Epithelial cell of esophagus (primary cell): Measurements from ENCODE around the gene OXTR.

Source experiments
- DNase-seq: peaks from one replicate; pipeline ENCODE4 v3.0.0; 2010; ENCODE audit warnings: low read depth
- H3K4me3 ChIP-seq: 2 replicates; pipeline ENCODE4 v1.5.1; 2011; ENCODE audit warnings: mild to moderate bottlenecking, low read length, control low read depth
- CTCF ChIP-seq: IDR thresholded peaks from 2 replicates; pipeline ENCODE4 v1.5.1; 2011; ENCODE audit warnings: low read depth, mild to moderate bottlenecking, low read length, control low read depth, inconsistent platforms; ENCODE audit not compliant: insufficient read depth; ENCODE audit errors: missing control alignments

OXTR gene

GRCh38 chr3:8800016-8800415 lies 30.6 kb upstream of the OXTR start:
- no peak for DNase-seq
- H3K4me3 ChIP-seq, result no peak overlapping the region
- TF ChIP-seq CTCF, result no peak

- TF ChIP-seq CTCF, result no peak
- no peak overlapping the region for H3K4me3 ChIP-seq
- DNase-seq, result no peak
Observed at GRCh38 chr3:8794247-8794646, 24.8 kb upstream of the OXTR start.

DNA sequence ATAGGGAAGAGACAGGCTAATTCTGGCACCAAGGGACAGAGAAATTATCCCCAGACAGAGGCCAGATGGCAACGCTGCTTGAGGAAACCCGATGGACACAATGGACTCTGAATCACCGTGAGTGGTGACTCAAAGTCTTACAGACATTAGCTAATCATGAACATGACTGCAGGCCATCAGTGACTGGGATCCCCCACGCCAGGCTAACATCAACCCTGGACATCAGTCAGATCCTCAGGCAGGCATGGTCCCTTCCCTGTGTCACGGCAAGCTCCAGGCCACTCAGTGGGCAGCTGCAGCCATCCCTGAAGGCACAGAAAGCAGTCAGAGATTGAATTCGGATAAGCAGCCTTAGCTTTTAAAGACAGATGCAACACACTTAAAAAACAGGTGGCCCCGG lies 23.8 kb upstream of the OXTR start:
- TF ChIP-seq CTCF, result no peak
- H3K4me3 ChIP-seq, result no peak overlapping the region
- DNase-seq, result peak; percentile 87

- no peak for TF ChIP-seq CTCF
- H3K4me3 ChIP-seq, result no peak overlapping the region
- no peak for DNase-seq
Observed at GRCh38 chr3:8790529-8790928, 21.1 kb upstream of the OXTR start.

GRCh38 chr3:8784676-8785435 lies 15.4 kb upstream of the OXTR start:
- H3K4me3 ChIP-seq, result no peak overlapping the region
- TF ChIP-seq CTCF, result no peak
- no peak for DNase-seq

GRCh38 chr3:8780279-8780678 lies 10.9 kb upstream of the OXTR start:
- DNase-seq, result no peak
- H3K4me3 ChIP-seq, result no peak overlapping the region
- no peak for TF ChIP-seq CTCF

GRCh38 chr3:8778475-8778874 lies 9.1 kb upstream of the OXTR start:
- no peak for TF ChIP-seq CTCF
- no peak overlapping the region for H3K4me3 ChIP-seq
- DNase-seq, result peak; percentile 81
